ENCODE measurements around the gene EMC9. TPM values are rescaled to one million over a fixed set of nuclear protein-coding genes. Genes with fewer than 3 reads are reported as not detected.

Gene EMC9
- polyA plus RNA-seq, 2 of the 4 experiments (the other 2 are of a cell fraction) = 21.5 to 48.5 TPM

DNA sequence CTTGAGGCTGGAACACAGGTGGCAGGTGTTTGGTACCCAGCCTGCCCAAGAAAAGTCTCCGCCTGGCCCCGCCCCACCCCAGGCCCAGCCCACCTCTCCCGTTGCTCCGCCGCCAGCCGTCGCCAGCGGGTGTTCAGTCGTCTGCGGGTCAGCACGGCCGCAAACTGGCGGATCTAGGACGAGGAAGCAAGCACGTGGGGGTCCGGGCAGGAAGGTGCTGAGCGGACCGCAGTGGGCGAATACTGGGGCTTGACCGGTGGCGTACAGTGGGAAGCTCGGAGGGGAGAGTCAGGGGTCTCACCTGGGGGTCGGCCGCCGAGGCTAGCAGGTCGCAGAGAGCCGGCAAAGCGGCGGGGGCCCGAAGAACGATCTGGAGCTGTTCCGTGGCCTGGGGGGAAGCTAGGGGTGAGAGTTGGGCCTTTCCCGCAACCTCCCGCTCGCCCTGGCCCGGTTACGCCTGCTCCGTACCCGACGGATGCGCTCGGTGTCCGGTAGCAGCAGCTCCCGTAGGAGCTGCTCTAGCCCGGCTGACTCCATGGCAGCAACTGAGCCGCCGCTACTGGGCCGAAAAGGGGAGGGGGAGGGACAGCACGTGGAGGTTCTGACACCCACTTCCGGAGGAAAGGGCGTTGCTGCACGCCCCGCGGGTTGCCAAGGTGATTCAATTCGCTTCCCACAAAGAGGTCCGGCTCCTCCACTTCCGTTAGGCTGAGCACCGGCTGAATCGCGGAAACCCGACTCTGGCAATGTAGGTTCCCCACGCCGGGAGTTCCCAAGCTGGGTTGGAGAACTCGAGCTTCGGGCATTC lies 47.1 kb upstream of the EMC9 start, which contains the start of gene IPO4 (continued):
- TF ChIP-seq, protein P1, sequence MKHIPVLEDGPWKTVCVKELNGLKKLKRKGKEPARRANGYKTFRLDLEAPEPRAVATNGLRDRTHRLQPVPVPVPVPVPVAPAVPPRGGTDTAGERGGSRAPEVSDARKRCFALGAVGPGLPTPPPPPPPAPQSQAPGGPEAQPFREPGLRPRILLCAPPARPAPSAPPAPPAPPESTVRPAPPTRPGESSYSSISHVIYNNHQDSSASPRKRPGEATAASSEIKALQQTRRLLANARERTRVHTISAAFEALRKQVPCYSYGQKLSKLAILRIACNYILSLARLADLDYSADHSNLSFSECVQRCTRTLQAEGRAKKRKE (CRISPR knock-in tag; IDR thresholded peaks at IDR 0.05; ENCODE audit: low read depth) = no peak
- TF ChIP-seq EHMT2 (IDR thresholded peaks at IDR 0.05; ENCODE audit: low read depth) = no peak
- no peak for TF ChIP-seq HOXB13 (CRISPR knock-in tag; IDR thresholded peaks at IDR 0.05; ENCODE audit: low read depth)
- TF ChIP-seq CHD2 (IDR thresholded peaks at IDR 0.05; ENCODE audit: low read length, partially characterized antibody) = no peak
- TF ChIP-seq, protein P2, sequence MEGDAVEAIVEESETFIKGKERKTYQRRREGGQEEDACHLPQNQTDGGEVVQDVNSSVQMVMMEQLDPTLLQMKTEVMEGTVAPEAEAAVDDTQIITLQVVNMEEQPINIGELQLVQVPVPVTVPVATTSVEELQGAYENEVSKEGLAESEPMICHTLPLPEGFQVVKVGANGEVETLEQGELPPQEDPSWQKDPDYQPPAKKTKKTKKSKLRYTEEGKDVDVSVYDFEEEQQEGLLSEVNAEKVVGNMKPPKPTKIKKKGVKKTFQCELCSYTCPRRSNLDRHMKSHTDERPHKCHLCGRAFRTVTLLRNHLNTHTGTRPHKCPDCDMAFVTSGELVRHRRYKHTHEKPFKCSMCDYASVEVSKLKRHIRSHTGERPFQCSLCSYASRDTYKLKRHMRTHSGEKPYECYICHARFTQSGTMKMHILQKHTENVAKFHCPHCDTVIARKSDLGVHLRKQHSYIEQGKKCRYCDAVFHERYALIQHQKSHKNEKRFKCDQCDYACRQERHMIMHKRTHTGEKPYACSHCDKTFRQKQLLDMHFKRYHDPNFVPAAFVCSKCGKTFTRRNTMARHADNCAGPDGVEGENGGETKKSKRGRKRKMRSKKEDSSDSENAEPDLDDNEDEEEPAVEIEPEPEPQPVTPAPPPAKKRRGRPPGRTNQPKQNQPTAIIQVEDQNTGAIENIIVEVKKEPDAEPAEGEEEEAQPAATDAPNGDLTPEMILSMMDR (IDR thresholded peaks at IDR 0.05) = no peak
- TF ChIP-seq BHLHE40 (IDR thresholded peaks at IDR 0.05; ENCODE audit: low read depth, low read length) = peak; percentile 81
- TF ChIP-seq RCOR1 (IDR thresholded peaks at IDR 0.05; ENCODE audit: low read depth, low read length) = no peak
- TF ChIP-seq GATA3 (IDR thresholded peaks at IDR 0.05; ENCODE audit: borderline replicate concordance) = peak; percentile 9; the same call in 1 of the 2 replicates
- no peak for TF ChIP-seq HDAC2 (IDR thresholded peaks at IDR 0.05)
- no peak for TF ChIP-seq FOSB (CRISPR knock-in tag; IDR thresholded peaks at IDR 0.05)
- peak; percentile 53; the same call in 1 of the 2 replicates for TF ChIP-seq RFX5 (IDR thresholded peaks at IDR 0.05)
- TF ChIP-seq POLR2AphosphoS2 (conservative IDR thresholded peaks at IDR 0.05; ENCODE audit: low read length) = no peak
- TF ChIP-seq, protein P3, sequence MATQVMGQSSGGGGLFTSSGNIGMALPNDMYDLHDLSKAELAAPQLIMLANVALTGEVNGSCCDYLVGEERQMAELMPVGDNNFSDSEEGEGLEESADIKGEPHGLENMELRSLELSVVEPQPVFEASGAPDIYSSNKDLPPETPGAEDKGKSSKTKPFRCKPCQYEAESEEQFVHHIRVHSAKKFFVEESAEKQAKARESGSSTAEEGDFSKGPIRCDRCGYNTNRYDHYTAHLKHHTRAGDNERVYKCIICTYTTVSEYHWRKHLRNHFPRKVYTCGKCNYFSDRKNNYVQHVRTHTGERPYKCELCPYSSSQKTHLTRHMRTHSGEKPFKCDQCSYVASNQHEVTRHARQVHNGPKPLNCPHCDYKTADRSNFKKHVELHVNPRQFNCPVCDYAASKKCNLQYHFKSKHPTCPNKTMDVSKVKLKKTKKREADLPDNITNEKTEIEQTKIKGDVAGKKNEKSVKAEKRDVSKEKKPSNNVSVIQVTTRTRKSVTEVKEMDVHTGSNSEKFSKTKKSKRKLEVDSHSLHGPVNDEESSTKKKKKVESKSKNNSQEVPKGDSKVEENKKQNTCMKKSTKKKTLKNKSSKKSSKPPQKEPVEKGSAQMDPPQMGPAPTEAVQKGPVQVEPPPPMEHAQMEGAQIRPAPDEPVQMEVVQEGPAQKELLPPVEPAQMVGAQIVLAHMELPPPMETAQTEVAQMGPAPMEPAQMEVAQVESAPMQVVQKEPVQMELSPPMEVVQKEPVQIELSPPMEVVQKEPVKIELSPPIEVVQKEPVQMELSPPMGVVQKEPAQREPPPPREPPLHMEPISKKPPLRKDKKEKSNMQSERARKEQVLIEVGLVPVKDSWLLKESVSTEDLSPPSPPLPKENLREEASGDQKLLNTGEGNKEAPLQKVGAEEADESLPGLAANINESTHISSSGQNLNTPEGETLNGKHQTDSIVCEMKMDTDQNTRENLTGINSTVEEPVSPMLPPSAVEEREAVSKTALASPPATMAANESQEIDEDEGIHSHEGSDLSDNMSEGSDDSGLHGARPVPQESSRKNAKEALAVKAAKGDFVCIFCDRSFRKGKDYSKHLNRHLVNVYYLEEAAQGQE (IDR thresholded peaks at IDR 0.05) = no peak; the same call in 1 of the 2 replicates
- peak; percentile 98 for TF ChIP-seq MYC (IDR thresholded peaks at IDR 0.05; ENCODE audit: borderline replicate concordance, low read length)
- no peak for TF ChIP-seq SREBF2 (IDR thresholded peaks at IDR 0.05)
- peak; percentile 59; the same call in 1 of the 2 replicates for TF ChIP-seq ZC3H11A (IDR thresholded peaks at IDR 0.05)
- TF ChIP-seq, protein P4, sequence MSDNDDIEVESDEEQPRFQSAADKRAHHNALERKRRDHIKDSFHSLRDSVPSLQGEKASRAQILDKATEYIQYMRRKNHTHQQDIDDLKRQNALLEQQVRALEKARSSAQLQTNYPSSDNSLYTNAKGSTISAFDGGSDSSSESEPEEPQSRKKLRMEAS (IDR thresholded peaks at IDR 0.05) = peak; percentile 99
- no peak for TF ChIP-seq NPAS2 (CRISPR knock-in tag; IDR thresholded peaks at IDR 0.05; ENCODE audit: borderline replicate concordance)
- TF ChIP-seq SMC3 (IDR thresholded peaks at IDR 0.05) = no peak
- no peak for TF ChIP-seq TP53 (CRISPR knock-in tag; IDR thresholded peaks at IDR 0.05)
- no peak for TF ChIP-seq FOSL2 (IDR thresholded peaks at IDR 0.05)
- peak; percentile 62; the same call in 1 of the 2 replicates for TF ChIP-seq FOSL2 (CRISPR knock-in tag; IDR thresholded peaks at IDR 0.05)
- no peak for TF ChIP-seq CBX8 (IDR thresholded peaks at IDR 0.05)
- TF ChIP-seq, protein P5, sequence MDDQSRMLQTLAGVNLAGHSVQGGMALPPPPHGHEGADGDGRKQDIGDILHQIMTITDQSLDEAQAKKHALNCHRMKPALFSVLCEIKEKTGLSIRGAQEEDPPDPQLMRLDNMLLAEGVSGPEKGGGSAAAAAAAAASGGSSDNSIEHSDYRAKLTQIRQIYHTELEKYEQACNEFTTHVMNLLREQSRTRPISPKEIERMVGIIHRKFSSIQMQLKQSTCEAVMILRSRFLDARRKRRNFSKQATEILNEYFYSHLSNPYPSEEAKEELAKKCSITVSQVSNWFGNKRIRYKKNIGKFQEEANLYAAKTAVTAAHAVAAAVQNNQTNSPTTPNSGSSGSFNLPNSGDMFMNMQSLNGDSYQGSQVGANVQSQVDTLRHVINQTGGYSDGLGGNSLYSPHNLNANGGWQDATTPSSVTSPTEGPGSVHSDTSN (IDR thresholded peaks at IDR 0.05) = peak; percentile 54; the same call in 1 of the 2 replicates
- TF ChIP-seq, protein P6, sequence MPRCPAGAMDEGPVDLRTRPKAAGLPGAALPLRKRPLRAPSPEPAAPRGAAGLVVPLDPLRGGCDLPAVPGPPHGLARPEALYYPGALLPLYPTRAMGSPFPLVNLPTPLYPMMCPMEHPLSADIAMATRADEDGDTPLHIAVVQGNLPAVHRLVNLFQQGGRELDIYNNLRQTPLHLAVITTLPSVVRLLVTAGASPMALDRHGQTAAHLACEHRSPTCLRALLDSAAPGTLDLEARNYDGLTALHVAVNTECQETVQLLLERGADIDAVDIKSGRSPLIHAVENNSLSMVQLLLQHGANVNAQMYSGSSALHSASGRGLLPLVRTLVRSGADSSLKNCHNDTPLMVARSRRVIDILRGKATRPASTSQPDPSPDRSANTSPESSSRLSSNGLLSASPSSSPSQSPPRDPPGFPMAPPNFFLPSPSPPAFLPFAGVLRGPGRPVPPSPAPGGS (IDR thresholded peaks at IDR 0.05) = peak; percentile 74; the same call in 2 of the 3 replicates
- TF ChIP-seq CHD4 (IDR thresholded peaks at IDR 0.05; ENCODE audit: borderline replicate concordance) = no peak
- TF ChIP-seq KDM1A (IDR thresholded peaks at IDR 0.05; ENCODE audit: low read depth) = no peak
- peak; percentile 79; the same call in 1 of the 2 replicates for TF ChIP-seq PHF8 (IDR thresholded peaks at IDR 0.05; ENCODE audit: borderline replicate concordance, low read depth)
- no peak for TF ChIP-seq ZSCAN20 (CRISPR knock-in tag; IDR thresholded peaks at IDR 0.05)
- no peak for TF ChIP-seq RAD21 (conservative IDR thresholded peaks at IDR 0.05 in 1 of 2, IDR thresholded peaks at IDR 0.05 in 1 of 2)
- TF ChIP-seq, protein P7, sequence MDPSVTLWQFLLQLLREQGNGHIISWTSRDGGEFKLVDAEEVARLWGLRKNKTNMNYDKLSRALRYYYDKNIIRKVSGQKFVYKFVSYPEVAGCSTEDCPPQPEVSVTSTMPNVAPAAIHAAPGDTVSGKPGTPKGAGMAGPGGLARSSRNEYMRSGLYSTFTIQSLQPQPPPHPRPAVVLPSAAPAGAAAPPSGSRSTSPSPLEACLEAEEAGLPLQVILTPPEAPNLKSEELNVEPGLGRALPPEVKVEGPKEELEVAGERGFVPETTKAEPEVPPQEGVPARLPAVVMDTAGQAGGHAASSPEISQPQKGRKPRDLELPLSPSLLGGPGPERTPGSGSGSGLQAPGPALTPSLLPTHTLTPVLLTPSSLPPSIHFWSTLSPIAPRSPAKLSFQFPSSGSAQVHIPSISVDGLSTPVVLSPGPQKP (IDR thresholded peaks at IDR 0.05; ENCODE audit: low read depth, low read length) = peak; percentile 86
- TF ChIP-seq JUNB (IDR thresholded peaks at IDR 0.05) = no peak
- TF ChIP-seq HOXA7 (CRISPR knock-in tag; IDR thresholded peaks at IDR 0.05) = no peak

Measured in A549 (cell line).